SK-N-SH (cell line): ENCODE data around the gene PPP3CB. TPM values are rescaled to one million over a fixed set of nuclear protein-coding genes. Genes with fewer than 3 reads are reported as not detected.

Experiments used
- CTCF ChIA-PET: fragments of 300-600, 350-600 bp; formaldehyde crosslinking; extraction: SDS; loops from one replicate; lab custom pipeline; 2021; lab: Yijun Ruan, JAX
- POLR2A ChIA-PET: fragments of 350-600 bp; sonication (Branson Sonifier 250); formaldehyde crosslinking; extraction: SDS; loops from one replicate; lab custom pipeline; 2020; ENCODE audit warnings: antibody characterized with exemption, inconsistent platforms; lab: Yijun Ruan, JAX
- DNase-seq: peaks from one replicate; pipeline ENCODE4 v3.0.0; 2012
- H2AFZ ChIP-seq: fragments of 200-600 bp; sonication (generic); 2 replicates; pipeline ENCODE4 v1.8.1; 2016; ENCODE audit warnings: antibody characterized with exemption, mild to moderate bottlenecking, low read depth
- H3F3A ChIP-seq: fragments of 200-600 bp; sonication (generic); replicated peaks from 2 replicates; pipeline ENCODE3; 2016; ENCODE audit warnings: antibody characterized with exemption, mild to moderate bottlenecking; ENCODE audit not compliant: insufficient read depth
- H3K27ac ChIP-seq, 2 experiments: fragments of 200-500 bp in 1 of 2; fragments of 200-600 bp in 1 of 2; sonication (Bioruptor generic) in 1 of 2; sonication (generic), shearing (Covaris generic) in 1 of 2; 2 replicates each; pipeline versions ENCODE4 v1.5.1 to v1.6.1; 2014 to 2016; ENCODE audit warnings: low read depth in 2 of 2, inconsistent platforms in 1 of 2, low read length in 1 of 2, mild to moderate bottlenecking in 1 of 2, mixed read lengths in 1 of 2
- H3K27me3 ChIP-seq: fragments of 200-600 bp; sonication (generic), shearing (Covaris generic); 2 replicates; pipeline ENCODE4 v1.6.1; 2016; ENCODE audit warnings: mixed run types; ENCODE audit not compliant: insufficient read depth
- H3K36me3 ChIP-seq, 2 experiments: fragments of 200-500 bp in 1 of 2; fragments of 200-600 bp in 1 of 2; sonication (Bioruptor generic) in 1 of 2; sonication (generic) in 1 of 2; replicated peaks in 1 of 2; 2 replicates each; pipeline versions ENCODE3 to v1.5.1; 2014 to 2016; ENCODE audit warnings: low read length in 1 of 2, mild to moderate bottlenecking in 1 of 2; ENCODE audit not compliant: insufficient read depth in 2 of 2, control insufficient read depth in 1 of 2
- H3K4me1 ChIP-seq, 2 experiments: fragments of 200-500 bp in 1 of 2; fragments of 200-600 bp in 1 of 2; sonication (Bioruptor generic) in 1 of 2; sonication (generic), shearing (Covaris generic) in 1 of 2; 2 replicates each; pipeline versions ENCODE4 v1.5.1 to v1.6.1; 2014 to 2016; ENCODE audit warnings: low read depth in 1 of 2, low read length in 1 of 2, mixed run types in 1 of 2; ENCODE audit not compliant: insufficient read depth in 2 of 2, control insufficient read depth in 1 of 2
- H3K4me2 ChIP-seq: fragments of 200-600 bp; sonication (generic), shearing (Covaris generic); 2 replicates; pipeline ENCODE4 v1.6.1; 2017; ENCODE audit warnings: mixed run types
- H3K4me3 ChIP-seq, 2 experiments: fragments of 200-500 bp in 1 of 2; fragments of 200-600 bp in 1 of 2; sonication (Bioruptor generic) in 1 of 2; sonication (generic), shearing (Covaris generic) in 1 of 2; 2 replicates each; pipeline versions ENCODE4 v1.5.1 to v1.8.1; 2014 to 2016; ENCODE audit warnings: low read depth in 2 of 2, inconsistent platforms in 1 of 2, low read length in 1 of 2, mild to moderate bottlenecking in 1 of 2, mixed read lengths in 1 of 2, moderate library complexity in 1 of 2
- H3K79me2 ChIP-seq: fragments of 200-600 bp; sonication (generic); 2 replicates; pipeline ENCODE4 v1.8.1; 2017; ENCODE audit warnings: mild to moderate bottlenecking; ENCODE audit not compliant: insufficient read depth
- H3K9ac ChIP-seq: fragments of 200-600 bp; sonication (generic); 2 replicates; pipeline ENCODE4 v1.6.1; 2017; ENCODE audit warnings: mixed run types
- H3K9me2 ChIP-seq: fragments of 200-600 bp; sonication (generic); 2 replicates; pipeline ENCODE4 v1.6.1; 2017; ENCODE audit warnings: mixed run types
- H3K9me3 ChIP-seq: fragments of 200-600 bp; sonication (generic); 2 replicates; pipeline ENCODE4 v1.6.1; 2017; ENCODE audit warnings: mixed run types, mild to moderate bottlenecking, moderate library complexity
- H4K20me1 ChIP-seq: fragments of 200-600 bp; sonication (generic); 2 replicates; pipeline ENCODE4 v1.6.1; 2017; ENCODE audit warnings: mild to moderate bottlenecking, mixed run types; ENCODE audit not compliant: insufficient read depth
- CHD2 ChIP-seq: fragments of 150-350 bp; IDR thresholded peaks from 2 replicates; pipeline ENCODE4 v1.6.1; 2018; ENCODE audit warnings: low read length; ENCODE audit not compliant: partially characterized antibody
- FOSL2 ChIP-seq: IDR thresholded peaks from 2 replicates; pipeline ENCODE4 v1.4.0; 2012; ENCODE audit warnings: low read depth, mild to moderate bottlenecking, moderate library complexity, borderline replicate concordance
- FOXM1 ChIP-seq: IDR thresholded peaks from 2 replicates; pipeline ENCODE4 v1.4.0; 2012; ENCODE audit warnings: low read depth, mild to moderate bottlenecking
- JUND ChIP-seq: IDR thresholded peaks from 2 replicates; pipeline ENCODE4 v1.4.0; 2012
- REST ChIP-seq: IDR thresholded peaks from 2 replicates; pipeline ENCODE4 v1.6.1; 2012; ENCODE audit warnings: mild to moderate bottlenecking, low read depth, low read length, moderate library complexity
- RFX5 ChIP-seq: IDR thresholded peaks from 2 replicates; pipeline ENCODE4 v1.6.1; 2012; ENCODE audit warnings: mild to moderate bottlenecking, improper control_type of control experiment, low read length
- TEAD4 ChIP-seq: IDR thresholded peaks from 2 replicates; pipeline ENCODE4 v1.4.0; 2012; ENCODE audit warnings: mild to moderate bottlenecking, borderline replicate concordance; ENCODE audit not compliant: insufficient read depth
- USF1 ChIP-seq: IDR thresholded peaks from 2 replicates; pipeline ENCODE4 v1.4.0; 2012; ENCODE audit warnings: low read depth, borderline replicate concordance
- YY1 ChIP-seq: IDR thresholded peaks from 2 replicates; pipeline ENCODE4 v1.4.0; 2012; ENCODE audit warnings: low read depth, mild to moderate bottlenecking
- WGBS: methylation state at CpG from one replicate; pipeline ENCODE4 v1.1.6; 2017; ENCODE audit warnings: low lambda C conversion rate; 5-methylcytosine and 5-hydroxymethylcytosine counted together
- polyA plus RNA-seq, 3 experiments: library from polyadenylated mRNA; depleted of rRNA; stranded (reverse); fragments of >200 nt; gene quantifications; 2 replicates each; pipeline ENCODE4 v1.2.3, GENCODE V29; 2012

PPP3CB gene
- polyA plus RNA-seq, 1 of the 3 experiments (the other 2 are of a cell fraction) = 14.5 TPM

- CTCF ChIA-PET = no interaction called here
- H3K4me3 ChIP-seq = no peak overlapping the region
- no peak for DNase-seq
- no peak for TF ChIP-seq FOSL2
- TF ChIP-seq USF1 = no peak
- no peak for TF ChIP-seq CHD2
- no peak for TF ChIP-seq RFX5
- TF ChIP-seq FOXM1 = no peak
- TF ChIP-seq YY1 = no peak
- no peak for TF ChIP-seq TEAD4
- TF ChIP-seq JUND = no peak
- no peaks in the 10 kb centered on the region for H3K79me2 ChIP-seq
- no peaks in the 10 kb centered on the region for H3K27me3 ChIP-seq
- 0 out of 4 replicates have a peak, but pooled peaks cover 0 to 4% of the 10 kb centered on the region in 2 experiments for H3K4me1 ChIP-seq
- no peak overlapping the region for H3K4me2 ChIP-seq
- H4K20me1 ChIP-seq = no peaks in the 10 kb centered on the region
- no peaks in the 10 kb centered on the region for H3K9me2 ChIP-seq
- H3F3A ChIP-seq = no peaks in the 10 kb centered on the region
- POLR2A ChIA-PET = no interaction called here
- 0 out of 2 replicates have a peak, but pooled peaks cover 4% of the 10 kb centered on the region for H3K9me3 ChIP-seq
- H3K27ac ChIP-seq = no peak overlapping the region
- peaks cover 38 to 56% of the 10 kb centered on the region in 2 experiments for H3K36me3 ChIP-seq
- H2AFZ ChIP-seq = no peak overlapping the region
- H3K9ac ChIP-seq = no peak overlapping the region
These were observed 48.9 kb downstream of the PPP3CB start for GRCh38 chr10:73446926-73447325.

GRCh38 chr10:73444457-73444856 is 51.4 kb downstream of the PPP3CB start:
- Histone ChIP-seq H3K9ac (no peak overlapping the region), H3K9me2 (no peaks in the 10 kb centered on the region), H3K4me1 (peaks cover 0 to 9% of the 10 kb centered on the region in 2 experiments; a peak in 1 of 4 replicates), H3F3A (peaks cover 10% of the 10 kb centered on the region), H3K4me2 (no peak overlapping the region), H4K20me1 (no peaks in the 10 kb centered on the region), H3K27ac (no peak overlapping the region), H3K9me3 (no peaks in the 10 kb centered on the region), H3K36me3 (peaks cover 43 to 55% of the 10 kb centered on the region in 2 experiments), H3K4me3 (no peak overlapping the region), H3K27me3 (no peaks in the 10 kb centered on the region), H3K79me2 (no peaks in the 10 kb centered on the region), H2AFZ (no peak overlapping the region)
- DNase-seq = no peak
- WGBS = 100% methylated on average over 1 of the region's 1 CpG
- POLR2A ChIA-PET = no interaction called here
- no peak for TF ChIP-seq REST
- CTCF ChIA-PET = interaction anchor here (1.0 kb wide), 1 partner anchor 203 kb away, joined by 3 read pairs; no protein-coding TSS in a partner anchor
